ENCODE results near the gene SCT.

Gene SCT

GRCh38 chr11:614021-614622, 12.9 kb downstream of the SCT start:
- peaks cover 52% of the 10 kb centered on the region for H3K36me3 ChIP-seq (ENCODE audit: control insufficient read depth, insufficient read depth, low read length)
- no peaks in the 10 kb centered on the region for H3K9me3 ChIP-seq (ENCODE audit: control insufficient read depth, low read length)
- H3K4me1 ChIP-seq (ENCODE audit: control insufficient read depth, insufficient read depth, low read length, poor library complexity, severe bottlenecking): peaks cover 19% of the 10 kb centered on the region
- 84 to 96% methylated on average over 4 to 10 of the region's 14 CpGs for WGBS, 2 experiments (ENCODE audit: insufficient coverage in 2 of 2)
- H3K27ac ChIP-seq (ENCODE audit: low read depth, low read length, severe bottlenecking): no peak overlapping the region
- H3K4me3 ChIP-seq (ENCODE audit: extremely low read depth, insufficient read depth, low read length, poor library complexity, severe bottlenecking): no peak overlapping the region

- Histone ChIP-seq H3K9me3 (ENCODE audit: control insufficient read depth, low read length) (no peaks in the 10 kb centered on the region), H3K36me3 (ENCODE audit: control insufficient read depth, insufficient read depth, low read length) (peaks cover 59% of the 10 kb centered on the region), H3K27ac (ENCODE audit: low read depth, low read length, severe bottlenecking) (peak overlapping the region; percentile 23), H3K4me3 (ENCODE audit: extremely low read depth, insufficient read depth, low read length, poor library complexity, severe bottlenecking) (no peak overlapping the region), H3K4me1 (ENCODE audit: control insufficient read depth, insufficient read depth, low read length, poor library complexity, severe bottlenecking) (peaks cover 19% of the 10 kb centered on the region)
- 42 to 46% methylated on average over 19 to 20 of the region's 36 CpGs for WGBS, 2 experiments (ENCODE audit: insufficient coverage in 2 of 2)
Measured at GRCh38 chr11:613369-613968, 13.5 kb downstream of the SCT start.

- Histone ChIP-seq H3K4me3 (ENCODE audit: extremely low read depth, insufficient read depth, low read length, poor library complexity, severe bottlenecking) (no peak overlapping the region), H3K36me3 (ENCODE audit: control insufficient read depth, insufficient read depth, low read length) (peaks cover 61% of the 10 kb centered on the region), H3K9me3 (ENCODE audit: control insufficient read depth, low read length) (no peaks in the 10 kb centered on the region), H3K4me1 (ENCODE audit: control insufficient read depth, insufficient read depth, low read length, poor library complexity, severe bottlenecking) (peaks cover 19% of the 10 kb centered on the region), H3K27ac (ENCODE audit: low read depth, low read length, severe bottlenecking) (peak overlapping the region; percentile 23)
- WGBS, 2 experiments (ENCODE audit: insufficient coverage in 2 of 2): 94% methylated on average over 10 of the region's 10 CpGs
Measured at GRCh38 chr11:612961-613300, 14.1 kb downstream of the SCT start.

- peaks cover 64% of the 10 kb centered on the region for H3K36me3 ChIP-seq (ENCODE audit: control insufficient read depth, insufficient read depth, low read length)
- H3K9me3 ChIP-seq (ENCODE audit: control insufficient read depth, low read length): no peaks in the 10 kb centered on the region
- H3K4me3 ChIP-seq (ENCODE audit: extremely low read depth, insufficient read depth, low read length, poor library complexity, severe bottlenecking): no peak overlapping the region
- WGBS, 2 experiments (ENCODE audit: insufficient coverage in 2 of 2): 89 to 92% methylated on average over 24 to 27 of the region's 27 CpGs
- H3K27ac ChIP-seq (ENCODE audit: low read depth, low read length, severe bottlenecking): no peak overlapping the region
- peaks cover 19% of the 10 kb centered on the region for H3K4me1 ChIP-seq (ENCODE audit: control insufficient read depth, insufficient read depth, low read length, poor library complexity, severe bottlenecking)
Measured at GRCh38 chr11:612201-612960, 14.6 kb downstream of the SCT start.

GRCh38 chr11:611001-611996, 15.7 kb downstream of the SCT start:
- Histone ChIP-seq H3K4me3 (ENCODE audit: extremely low read depth, insufficient read depth, low read length, poor library complexity, severe bottlenecking) (no peak overlapping the region), H3K36me3 (ENCODE audit: control insufficient read depth, insufficient read depth, low read length) (peaks cover 75% of the 10 kb centered on the region), H3K9me3 (ENCODE audit: control insufficient read depth, low read length) (no peaks in the 10 kb centered on the region), H3K27ac (ENCODE audit: low read depth, low read length, severe bottlenecking) (no peak overlapping the region), H3K4me1 (ENCODE audit: control insufficient read depth, insufficient read depth, low read length, poor library complexity, severe bottlenecking) (peaks cover 16% of the 10 kb centered on the region)
- 95 to 96% methylated on average over 38 to 42 of the region's 49 CpGs for whole genome bisulfite sequencing, 2 experiments (ENCODE audit: insufficient coverage in 2 of 2)

GRCh38 chr11:610146-610801, 16.7 kb downstream of the SCT start:
- no peaks in the 10 kb centered on the region for H3K9me3 ChIP-seq (ENCODE audit: control insufficient read depth, low read length)
- H3K27ac ChIP-seq (ENCODE audit: low read depth, low read length, severe bottlenecking): no peak overlapping the region
- 95 to 98% methylated on average over 13 to 15 of the region's 18 CpGs for WGBS, 2 experiments (ENCODE audit: insufficient coverage in 2 of 2)
- H3K36me3 ChIP-seq (ENCODE audit: control insufficient read depth, insufficient read depth, low read length): peaks cover 86% of the 10 kb centered on the region
- no peak overlapping the region for H3K4me3 ChIP-seq (ENCODE audit: extremely low read depth, insufficient read depth, low read length, poor library complexity, severe bottlenecking)
- H3K4me1 ChIP-seq (ENCODE audit: control insufficient read depth, insufficient read depth, low read length, poor library complexity, severe bottlenecking): peaks cover 10% of the 10 kb centered on the region

GRCh38 chr11:609341-609811, 17.6 kb downstream of the SCT start:
- Histone ChIP-seq H3K27ac (ENCODE audit: low read depth, low read length, severe bottlenecking) (no peak overlapping the region), H3K36me3 (ENCODE audit: control insufficient read depth, insufficient read depth, low read length) (peaks cover 95% of the 10 kb centered on the region), H3K9me3 (ENCODE audit: control insufficient read depth, low read length) (no peaks in the 10 kb centered on the region), H3K4me1 (ENCODE audit: control insufficient read depth, insufficient read depth, low read length, poor library complexity, severe bottlenecking) (peaks cover 6% of the 10 kb centered on the region), H3K4me3 (ENCODE audit: extremely low read depth, insufficient read depth, low read length, poor library complexity, severe bottlenecking) (no peak overlapping the region)
- WGBS, 2 experiments (ENCODE audit: insufficient coverage in 2 of 2): 98% methylated on average over 23 to 25 of the region's 28 CpGs

- Histone ChIP-seq H3K36me3 (ENCODE audit: control insufficient read depth, insufficient read depth, low read length) (peaks cover 96% of the 10 kb centered on the region), H3K9me3 (ENCODE audit: control insufficient read depth, low read length) (no peaks in the 10 kb centered on the region), H3K4me3 (ENCODE audit: extremely low read depth, insufficient read depth, low read length, poor library complexity, severe bottlenecking) (no peak overlapping the region), H3K4me1 (ENCODE audit: control insufficient read depth, insufficient read depth, low read length, poor library complexity, severe bottlenecking) (peaks cover 6% of the 10 kb centered on the region), H3K27ac (ENCODE audit: low read depth, low read length, severe bottlenecking) (no peak overlapping the region)
- WGBS, 2 experiments (ENCODE audit: insufficient coverage in 2 of 2): 90 to 98% methylated on average over 19 to 27 of the region's 28 CpGs
Measured at GRCh38 chr11:608791-609251, 18.2 kb downstream of the SCT start.

- 96% methylated on average over 27 to 45 of the region's 45 CpGs for WGBS, 2 experiments (ENCODE audit: insufficient coverage in 2 of 2)
- Histone ChIP-seq H3K36me3 (ENCODE audit: control insufficient read depth, insufficient read depth, low read length) (peaks cover 97% of the 10 kb centered on the region), H3K27ac (ENCODE audit: low read depth, low read length, severe bottlenecking) (no peak overlapping the region), H3K9me3 (ENCODE audit: control insufficient read depth, low read length) (no peaks in the 10 kb centered on the region), H3K4me3 (ENCODE audit: extremely low read depth, insufficient read depth, low read length, poor library complexity, severe bottlenecking) (no peak overlapping the region), H3K4me1 (ENCODE audit: control insufficient read depth, insufficient read depth, low read length, poor library complexity, severe bottlenecking) (peaks cover 3% of the 10 kb centered on the region)
Measured at GRCh38 chr11:607971-608659, 18.9 kb downstream of the SCT start.
